T-helper 1 cell treated with Interleukin-12 subunit alpha and Interleukin-12 subunit beta and Interleukin-4 antibody, amounts not matched to agents 30 ng/mL and 1 ng/mL, for 36 hours (primary cell): ENCODE data around the gene EFNA5. TPM values are rescaled to one million over a fixed set of nuclear protein-coding genes. Genes with fewer than 3 reads are reported as not detected.

Experiments
- intact Hi-C: fragments of 100-400 bp; cut with micrococcal nuclease; formaldehyde crosslinking; loops from one replicate; pipeline ENCODE4 v1.15.1; 2024
- total RNA-seq: library from RNA; stranded (reverse); gene quantifications from 2 replicates; pipeline ENCODE4 v1.2.3, GENCODE V29; 2022

EFNA5 gene
- total RNA-seq, 1 donor from 2014 or later = not detected

- intact Hi-C loops = loop anchor here (5.0 kb wide), 4 partner anchors 99 to 774 kb away; partner anchors contain the start of gene EFNA5
These were observed 97.9 kb downstream of the EFNA5 start for GRCh38 chr5:107572715-107573368.

- intact Hi-C loops = loop anchor here (1.0 to 5.0 kb wide), 8 partner anchors 85 to 775 kb away; partner anchors contain the start of gene EFNA5
These were observed 98.9 kb downstream of the EFNA5 start for GRCh38 chr5:107571621-107572536.

DNA sequence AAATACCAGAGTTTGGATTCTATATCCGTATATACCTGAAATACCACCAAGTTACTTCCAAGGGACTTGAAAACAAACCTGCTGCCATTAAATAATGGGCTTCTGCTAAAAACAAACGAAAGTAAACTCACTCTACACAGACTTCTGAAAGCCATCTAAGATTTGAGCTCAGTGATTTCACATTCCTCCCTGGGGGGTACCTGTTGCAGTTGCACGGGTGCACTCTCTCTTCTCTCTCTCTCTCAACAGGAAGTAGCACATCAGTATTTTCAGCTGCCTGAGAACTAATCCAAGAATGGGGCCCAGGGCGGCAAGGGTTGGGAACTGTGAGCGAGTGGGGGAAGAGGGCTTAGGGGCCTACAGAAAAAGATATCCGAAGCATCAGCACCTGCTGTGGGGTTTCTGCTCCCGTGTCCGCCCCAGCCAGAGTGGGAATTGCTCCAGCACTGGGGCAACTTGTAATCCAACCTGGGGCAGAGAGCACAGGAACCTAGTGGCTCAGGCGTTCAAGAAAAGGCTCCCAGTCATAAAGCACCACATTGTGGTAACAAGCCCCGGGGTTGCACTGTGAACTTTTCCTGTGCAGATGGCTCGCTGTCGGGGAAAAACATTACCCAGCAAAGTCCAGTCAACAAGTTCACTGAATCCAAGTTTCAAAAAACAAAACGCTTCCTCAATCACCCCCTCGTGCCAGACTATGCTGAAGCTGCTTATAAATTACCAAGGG, 99.8 kb downstream of the EFNA5 start:
- intact Hi-C loops = loop anchor here (1.0 to 5.0 kb wide), 8 partner anchors 84 to 776 kb away; partner anchors contain the start of gene EFNA5

- intact Hi-C loops = loop anchor here (2.0 to 5.0 kb wide), 6 partner anchors 83 to 777 kb away; partner anchors contain the start of gene EFNA5
These were observed 100.6 kb downstream of the EFNA5 start for GRCh38 chr5:107570181-107570580.

GRCh38 chr5:107567901-107568671, 102.7 kb downstream of the EFNA5 start:
- intact Hi-C loops = no loop called here

DNA sequence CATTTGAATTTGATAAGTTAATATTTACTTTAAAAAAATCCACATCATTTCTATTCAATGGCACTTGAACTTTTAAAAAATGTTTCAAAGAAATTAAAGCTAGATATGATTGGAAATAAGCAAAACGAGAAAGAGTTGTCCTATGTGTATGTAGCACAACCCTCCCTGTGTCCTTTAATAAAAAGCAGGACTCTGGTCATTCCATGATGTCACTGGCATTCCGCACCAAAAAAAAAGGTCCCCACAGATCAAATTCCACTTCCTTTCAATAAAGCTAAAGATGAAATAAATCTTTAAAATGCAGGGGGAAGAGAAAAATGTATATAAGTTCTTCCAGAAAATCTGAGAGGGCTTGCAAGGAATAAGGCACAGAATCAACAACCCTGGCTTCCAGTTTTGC, 103.8 kb downstream of the EFNA5 start:
- intact Hi-C loops = no loop called here

DNA sequence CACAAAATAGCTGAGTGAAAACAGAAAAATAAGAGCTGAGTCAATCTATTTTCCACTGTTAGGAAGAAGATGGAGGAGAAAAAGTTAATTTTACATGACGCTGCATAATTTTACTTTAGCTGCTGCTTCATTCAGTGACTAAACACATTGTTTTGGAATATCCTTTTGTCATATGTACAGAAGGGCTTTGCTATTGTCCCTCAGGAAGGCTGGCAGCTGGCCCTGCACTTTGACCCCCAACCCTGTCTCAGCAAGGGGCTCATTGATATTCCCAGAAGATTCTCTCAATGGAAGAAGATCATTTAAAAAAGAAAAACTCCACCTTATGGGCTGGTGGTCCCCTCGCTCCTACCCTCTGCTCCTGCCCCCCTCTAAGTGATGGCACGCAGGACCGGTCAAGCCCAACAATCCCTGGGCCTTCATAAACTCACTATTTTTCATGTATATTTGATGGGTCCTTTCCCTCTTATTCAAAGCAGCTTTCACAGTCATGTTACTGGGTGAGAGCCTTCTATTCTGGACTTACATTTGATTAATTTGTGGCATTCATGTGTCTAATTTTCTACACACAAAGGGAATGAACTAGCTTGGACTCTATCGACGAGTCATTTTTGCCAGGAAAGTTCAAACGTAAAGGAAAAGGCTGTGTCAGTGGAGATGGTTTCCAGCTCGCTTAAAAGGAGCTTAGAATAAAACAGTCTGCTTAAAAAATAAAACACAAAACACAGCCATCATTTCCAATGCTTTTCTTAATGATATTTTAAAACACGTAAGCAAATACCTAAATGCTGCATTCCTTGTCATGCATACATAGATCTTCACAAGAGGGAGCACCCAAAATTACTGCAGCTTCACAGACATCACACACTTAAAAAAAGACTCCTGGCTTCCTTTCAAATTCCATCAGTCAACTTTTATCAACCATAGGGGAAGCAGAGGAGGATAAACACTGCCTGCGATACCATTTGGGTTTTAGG, 104.7 kb downstream of the EFNA5 start:
- intact Hi-C loops = no loop called here

DNA sequence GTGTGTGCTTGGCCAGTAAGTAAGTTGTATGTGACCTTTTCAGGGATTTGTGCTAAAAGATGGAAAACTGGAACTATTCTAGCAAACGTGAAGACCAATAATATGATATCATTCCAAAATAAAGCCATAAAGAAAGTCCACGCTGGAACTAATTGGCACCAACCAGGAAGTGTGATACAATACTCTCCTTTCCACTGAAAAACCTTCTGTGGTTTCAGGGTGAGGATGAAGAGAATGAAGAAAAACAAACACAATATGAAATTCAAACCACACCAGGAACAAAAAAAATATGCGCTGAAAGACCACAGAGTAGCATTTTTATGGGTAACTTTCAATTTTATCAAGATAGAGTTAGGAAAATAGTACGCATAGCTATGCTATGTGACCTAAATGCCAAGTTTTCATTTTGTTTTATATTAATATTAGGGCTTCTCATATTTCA, 105.8 kb downstream of the EFNA5 start:
- intact Hi-C loops = no loop called here

GRCh38 chr5:107563959-107564544, 106.7 kb downstream of the EFNA5 start:
- intact Hi-C loops = no loop called here

GRCh38 chr5:107560377-107560776, 110.4 kb downstream of the EFNA5 start:
- intact Hi-C loops = no loop called here

DNA sequence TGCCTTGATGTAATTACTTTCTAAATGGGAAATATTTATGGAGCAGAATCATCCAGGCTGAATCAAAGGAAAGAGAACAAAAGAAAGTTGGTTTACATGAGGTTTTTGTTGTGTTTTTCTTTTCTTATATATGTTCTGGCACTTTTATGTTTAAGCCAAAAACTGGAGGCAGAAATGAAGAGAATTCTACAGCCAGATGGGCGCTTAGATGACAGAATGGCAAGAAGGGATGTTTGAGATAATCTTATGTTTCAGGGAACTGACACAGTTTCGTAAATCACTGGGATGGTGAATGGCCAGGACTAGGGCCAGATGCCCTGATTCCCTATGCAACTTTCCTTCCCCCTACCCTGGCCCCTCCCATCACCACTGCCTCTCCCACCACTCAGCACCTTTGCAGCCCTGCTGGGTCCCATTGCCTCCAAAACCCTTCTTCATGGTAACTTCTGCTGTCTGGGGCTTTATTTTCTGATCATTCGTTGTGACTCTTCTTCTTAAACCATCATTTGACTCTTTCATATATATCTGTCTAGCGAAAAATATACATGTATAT, 111.8 kb downstream of the EFNA5 start:
- intact Hi-C loops = no loop called here

DNA sequence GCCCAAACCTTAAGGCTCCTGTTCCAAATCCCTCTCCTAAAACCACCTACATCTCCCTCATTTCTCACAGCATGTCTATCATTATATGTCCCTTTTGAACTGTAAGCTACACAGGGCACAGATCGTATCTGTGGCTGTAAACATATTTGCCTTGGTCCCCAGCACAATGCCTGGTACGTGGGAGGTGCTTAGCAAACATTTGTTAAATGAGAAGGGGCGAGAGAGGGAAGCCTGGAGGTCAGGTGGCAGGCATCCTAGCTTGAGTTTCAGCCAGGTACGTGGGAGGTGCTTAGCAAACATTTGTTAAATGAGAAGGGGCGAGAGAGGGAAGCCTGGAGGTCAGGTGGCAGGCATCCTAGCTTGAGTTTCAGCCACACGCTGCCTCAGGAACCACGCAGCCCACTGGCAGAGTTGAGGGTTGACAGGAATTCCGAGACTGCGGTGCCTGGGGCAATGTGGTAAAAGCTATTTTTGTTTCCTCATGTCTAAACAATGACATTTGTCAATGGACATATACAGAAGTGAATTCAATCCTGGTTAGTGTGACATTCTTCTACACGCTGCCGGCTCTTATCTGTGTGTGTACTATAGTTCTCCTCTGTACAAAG, 113.6 kb downstream of the EFNA5 start:
- intact Hi-C loops = no loop called here

DNA sequence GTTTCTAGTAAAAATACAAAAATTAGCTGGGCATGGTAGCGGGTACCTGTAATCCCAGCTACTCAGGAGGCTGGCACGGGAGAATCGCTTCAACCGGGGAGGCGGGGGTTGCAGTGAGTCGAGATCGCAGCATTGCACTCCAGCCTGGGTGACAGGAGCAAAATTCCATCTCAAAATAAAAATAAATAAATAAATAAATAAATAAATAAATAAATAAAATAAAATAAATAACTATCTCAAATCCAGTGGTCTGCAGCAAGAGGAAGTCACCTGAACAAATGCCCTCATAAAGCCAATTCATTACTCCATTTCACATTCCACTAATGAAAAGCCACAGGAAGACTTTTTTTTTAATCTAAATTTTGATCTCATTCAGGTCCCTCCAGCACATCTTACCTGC, 114.2 kb downstream of the EFNA5 start:
- intact Hi-C loops = no loop called here

DNA sequence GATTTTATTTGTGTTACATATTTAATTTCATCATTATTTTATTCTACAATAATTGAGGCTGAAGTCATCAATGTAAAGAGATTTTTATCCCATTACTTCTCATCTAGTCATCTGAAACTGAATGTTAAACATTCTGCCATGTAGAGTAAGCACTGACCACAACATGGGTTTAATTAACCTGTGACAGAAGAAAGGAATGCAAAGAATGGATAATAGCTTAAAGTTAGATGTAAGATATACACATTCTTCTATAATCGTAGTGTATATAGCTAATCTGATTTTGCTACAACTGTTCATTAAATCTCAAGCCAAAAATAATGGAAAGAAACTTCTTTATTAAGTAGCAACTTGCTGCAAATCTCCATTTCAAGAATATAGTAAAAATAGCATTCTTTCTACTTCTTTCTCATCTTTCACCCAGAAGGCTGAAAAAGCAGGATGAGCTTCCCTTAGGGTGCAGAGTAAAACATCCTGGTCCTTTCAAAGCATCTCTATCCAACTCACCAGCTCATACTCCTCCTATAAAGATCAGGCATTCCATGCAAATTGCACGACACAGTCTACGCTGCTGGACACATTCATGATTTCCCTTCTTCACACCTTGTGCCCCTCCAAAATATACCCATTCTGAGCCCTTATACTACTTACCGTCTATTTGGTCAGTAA, 115.2 kb downstream of the EFNA5 start:
- intact Hi-C loops = no loop called here

DNA sequence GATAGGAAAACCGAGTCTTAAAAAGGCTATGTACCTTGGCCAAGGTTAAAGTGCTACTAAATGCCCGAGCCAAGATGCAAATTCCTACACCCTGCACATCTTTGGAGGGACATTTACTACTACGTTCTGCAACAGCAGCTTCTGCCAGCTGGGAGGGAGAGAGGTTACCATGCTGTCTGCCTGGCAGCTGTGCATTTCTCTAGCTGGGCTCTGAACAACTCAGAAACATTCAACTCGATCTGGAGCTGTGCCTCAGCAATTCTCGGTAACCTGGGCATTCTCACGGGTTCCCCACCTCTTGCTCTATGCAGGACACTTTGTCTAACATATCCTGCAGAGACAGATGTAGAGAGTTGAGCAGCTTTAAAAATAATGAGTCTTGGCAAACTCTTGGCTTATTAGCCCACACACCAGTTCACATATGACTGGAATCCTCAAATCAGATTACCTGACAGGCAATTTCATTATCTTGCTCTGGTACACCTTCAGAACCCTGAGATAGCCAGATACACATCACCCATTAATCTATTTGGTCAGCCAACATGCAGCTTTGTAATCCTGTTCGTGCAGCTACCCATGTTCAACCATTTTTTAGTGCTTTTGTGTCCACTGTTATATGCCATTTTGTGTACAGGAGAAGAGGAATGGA, 115.8 kb downstream of the EFNA5 start:
- intact Hi-C loops = no loop called here

DNA sequence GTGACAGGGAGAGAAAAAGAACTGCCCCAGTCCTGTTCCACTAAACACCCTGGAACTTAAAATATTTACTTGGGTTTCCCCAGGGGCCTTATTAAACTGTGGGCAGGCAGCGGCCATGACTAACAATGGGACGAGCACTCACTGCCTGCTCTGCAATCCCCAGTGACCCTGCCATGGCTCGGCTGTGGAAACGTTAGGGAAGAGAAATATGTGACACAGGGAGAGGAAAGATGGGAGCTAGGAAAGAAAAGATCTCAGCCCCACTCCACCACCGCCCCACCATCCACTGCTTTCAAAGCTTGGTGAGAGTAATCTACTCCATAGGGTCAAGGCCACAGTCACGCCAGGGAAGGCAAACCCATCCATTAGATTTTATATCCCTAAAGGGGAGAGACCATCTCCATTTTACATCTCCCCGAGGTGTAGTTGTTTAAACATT, 117.6 kb downstream of the EFNA5 start:
- intact Hi-C loops = no loop called here

DNA sequence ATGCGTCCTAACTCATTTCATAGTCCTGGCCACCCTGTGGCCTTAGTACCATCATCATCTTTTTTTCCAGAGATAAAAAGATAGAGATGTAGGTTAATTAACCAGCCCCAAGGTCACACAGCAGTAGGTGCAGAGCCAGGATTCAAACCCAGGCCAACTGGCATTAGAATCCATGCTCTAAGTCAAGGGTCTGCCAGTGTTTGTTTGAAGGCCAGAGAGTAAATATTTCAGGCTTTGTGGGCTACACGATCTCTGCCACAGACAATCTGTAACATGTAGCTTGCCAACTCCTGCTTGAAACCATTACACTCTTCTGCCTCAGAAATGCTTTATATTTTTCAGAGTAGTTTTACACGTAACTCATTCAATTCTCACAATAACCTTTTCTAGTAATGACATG, 119.6 kb downstream of the EFNA5 start:
- intact Hi-C loops = no loop called here
